GM12891 (cell line): ENCODE data around the gene ZNF24.

Experiments
- DNase-seq: peaks from one replicate; pipeline ENCODE4 v3.0.0; 2011; ENCODE audit warnings: low spot score; ENCODE audit not compliant: insufficient read length
- FAIRE-seq: peaks from 2 replicates; lab custom pipeline; 2011; peaks lifted over from hg19 to GRCh38; lab: Jason Lieb, UNC
- PAX5 ChIP-seq: IDR thresholded peaks from 2 replicates; pipeline ENCODE4 v1.6.1; 2011; ENCODE audit warnings: low read length, moderate library complexity, mild to moderate bottlenecking; ENCODE audit not compliant: insufficient read depth, severe bottlenecking
- POLR2A ChIP-seq: IDR thresholded peaks from 2 replicates; pipeline ENCODE4 v1.6.1; 2011; ENCODE audit warnings: low read depth, low read length, control low read depth
- POLR2AphosphoS5 ChIP-seq: IDR thresholded peaks from 2 replicates; pipeline ENCODE4 v1.6.1; 2011; ENCODE audit warnings: low read depth, low read length, control low read depth
- POU2F2 ChIP-seq: IDR thresholded peaks from 2 replicates; pipeline ENCODE4 v1.6.1; 2011; ENCODE audit warnings: low read depth, mild to moderate bottlenecking, control low read depth, low read length, moderate library complexity
- SPI1 ChIP-seq: IDR thresholded peaks from 2 replicates; pipeline ENCODE4 v1.6.1; 2011; ENCODE audit warnings: low read depth, low read length, control low read depth
- TAF1 ChIP-seq: IDR thresholded peaks from 2 replicates; pipeline ENCODE4 v1.6.1; 2011; ENCODE audit warnings: low read depth, low read length, control low read depth

The ZNF24 gene

GRCh38 chr18:35377875-35378573 is 33.8 kb upstream of the ZNF24 start:
- FAIRE-seq = no peak
- DNase-seq = no peak
- TF ChIP-seq POU2F2 = no peak
- no peak for TF ChIP-seq POLR2AphosphoS5
- no peak for TF ChIP-seq POLR2A
- TF ChIP-seq PAX5 = no peak
- no peak for TF ChIP-seq TAF1
- no peak for TF ChIP-seq SPI1

DNA sequence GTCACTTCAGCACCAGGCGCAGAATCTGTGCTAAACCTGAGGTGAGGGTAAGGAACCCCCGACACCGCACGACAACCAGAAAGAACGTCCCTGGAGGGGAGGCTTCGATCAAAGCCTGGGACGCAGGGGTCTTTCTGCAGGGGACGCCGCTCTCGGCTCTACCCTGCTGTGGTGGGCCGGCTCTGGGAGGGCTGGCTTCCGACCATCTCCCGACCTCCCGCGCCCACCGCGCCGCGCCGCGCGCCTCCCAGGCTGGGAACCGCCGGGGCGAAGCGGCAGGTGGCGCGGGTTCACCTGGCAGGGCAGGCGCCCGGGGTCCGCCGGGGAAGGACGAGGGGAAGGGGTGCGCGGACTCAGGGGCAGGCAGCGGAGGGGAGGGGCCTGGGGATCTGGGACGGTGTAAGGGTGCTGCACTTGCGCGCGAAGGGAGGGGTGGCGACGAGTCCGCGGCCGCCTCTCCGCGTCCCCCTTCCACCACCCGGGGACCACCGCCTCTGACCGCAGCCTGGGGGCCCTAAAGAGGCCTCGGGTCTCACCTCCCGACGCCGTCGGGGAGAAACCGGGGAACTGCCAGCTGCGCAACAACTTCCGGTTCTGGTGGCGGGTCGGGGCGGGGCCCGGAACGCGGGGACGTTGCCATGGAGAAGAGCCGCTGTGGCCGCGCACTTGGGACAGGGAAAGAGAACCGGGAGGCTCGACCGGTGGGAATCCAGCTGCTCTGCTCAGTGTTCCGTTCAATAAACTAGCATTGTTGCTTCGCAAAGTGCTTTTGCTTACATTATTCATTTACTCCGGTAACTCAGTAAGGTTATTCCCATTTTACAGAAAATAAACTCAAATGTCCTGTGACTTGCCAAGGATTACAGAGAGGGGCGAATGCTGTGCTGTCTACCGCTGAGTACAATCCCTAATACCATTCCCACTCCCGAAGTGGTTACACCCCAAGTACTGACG is 32.8 kb upstream of the ZNF24 start, which contains the start of gene ZNF396:
Gene ZNF396, minus strand, starts transcription at position 596 of the 954 bp plus-strand sequence. CDS start 3,045 bp downstream, outside the sequence.
- peak; percentile 80 for FAIRE-seq
- DNase-seq = peak; percentile 73
- no peak for TF ChIP-seq SPI1
- TF ChIP-seq POLR2A = no peak
- no peak for TF ChIP-seq TAF1
- TF ChIP-seq POU2F2 = no peak
- TF ChIP-seq POLR2AphosphoS5 = no peak
- no peak for TF ChIP-seq PAX5

GRCh38 chr18:35376393-35376741 is 32.1 kb upstream of the ZNF24 start:
- DNase-seq (peak; percentile 22), FAIRE-seq (peak; percentile 45)
- TF ChIP-seq TAF1 (no peak), SPI1 (peak; percentile 67)

DNA sequence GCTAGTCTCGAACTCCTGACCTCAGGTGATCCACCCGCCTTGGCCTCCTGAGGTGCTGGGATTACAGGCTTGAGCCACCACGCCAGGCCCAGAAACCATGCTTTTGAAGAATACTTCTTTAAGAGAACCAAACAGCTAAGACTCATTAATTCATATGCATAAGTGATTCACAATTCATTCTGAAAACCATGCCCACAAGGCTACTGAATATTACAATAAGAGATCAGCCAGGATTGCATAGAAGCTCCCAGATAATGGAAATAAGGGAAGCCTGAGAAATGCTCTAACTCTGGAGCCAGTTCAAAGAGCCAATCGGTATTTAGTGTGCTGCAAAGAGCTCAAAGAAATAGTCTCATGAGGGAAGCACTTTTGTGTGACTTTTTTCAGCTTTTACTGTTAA is 30.5 kb upstream of the ZNF24 start:
- FAIRE-seq (no peak), DNase-seq (no peak)
- no peak for TF ChIP-seq PAX5
- TF ChIP-seq POLR2A = no peak
- no peak for TF ChIP-seq POU2F2
- TF ChIP-seq TAF1 = no peak
- TF ChIP-seq POLR2AphosphoS5 = no peak
- no peak for TF ChIP-seq SPI1

GRCh38 chr18:35371412-35372195 is 27.4 kb upstream of the ZNF24 start:
- DNase-seq = no peak
- TF ChIP-seq POLR2AphosphoS5 = no peak
- TF ChIP-seq POU2F2 = no peak
- no peak for TF ChIP-seq POLR2A
- no peak for TF ChIP-seq PAX5
- TF ChIP-seq TAF1 = no peak
- no peak for FAIRE-seq

GRCh38 chr18:35369126-35369525 is 24.9 kb upstream of the ZNF24 start:
- no peak for TF ChIP-seq POLR2AphosphoS5
- TF ChIP-seq POLR2A = no peak
- no peak for TF ChIP-seq SPI1
- TF ChIP-seq TAF1 = no peak
- no peak for TF ChIP-seq POU2F2
- TF ChIP-seq PAX5 = no peak
- no peak for DNase-seq
- FAIRE-seq = no peak

GRCh38 chr18:35368595-35368994 is 24.4 kb upstream of the ZNF24 start:
- FAIRE-seq = no peak
- no peak for TF ChIP-seq SPI1
- no peak for TF ChIP-seq POU2F2
- DNase-seq = no peak

DNA sequence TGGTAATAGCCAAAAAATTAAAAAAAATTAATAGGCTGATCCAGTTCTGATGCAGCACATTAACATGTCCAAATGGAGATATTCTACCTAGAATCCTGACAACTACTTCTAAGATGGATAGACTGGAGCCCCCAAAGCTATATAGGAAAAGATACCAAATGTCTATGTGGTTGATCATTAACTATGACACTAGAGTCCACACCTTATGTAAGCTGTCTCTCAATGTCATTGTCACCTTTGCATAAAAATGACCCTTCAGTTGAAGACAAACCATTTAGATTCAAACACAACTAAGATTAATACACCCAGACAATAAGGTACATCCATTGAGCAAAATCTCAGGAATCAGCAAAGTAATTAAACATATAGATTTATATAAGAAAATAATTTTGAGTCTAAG is 18.3 kb upstream of the ZNF24 start:
- TF ChIP-seq SPI1 = no peak
- TF ChIP-seq POLR2A = no peak
- DNase-seq (no peak), FAIRE-seq (no peak)

DNA sequence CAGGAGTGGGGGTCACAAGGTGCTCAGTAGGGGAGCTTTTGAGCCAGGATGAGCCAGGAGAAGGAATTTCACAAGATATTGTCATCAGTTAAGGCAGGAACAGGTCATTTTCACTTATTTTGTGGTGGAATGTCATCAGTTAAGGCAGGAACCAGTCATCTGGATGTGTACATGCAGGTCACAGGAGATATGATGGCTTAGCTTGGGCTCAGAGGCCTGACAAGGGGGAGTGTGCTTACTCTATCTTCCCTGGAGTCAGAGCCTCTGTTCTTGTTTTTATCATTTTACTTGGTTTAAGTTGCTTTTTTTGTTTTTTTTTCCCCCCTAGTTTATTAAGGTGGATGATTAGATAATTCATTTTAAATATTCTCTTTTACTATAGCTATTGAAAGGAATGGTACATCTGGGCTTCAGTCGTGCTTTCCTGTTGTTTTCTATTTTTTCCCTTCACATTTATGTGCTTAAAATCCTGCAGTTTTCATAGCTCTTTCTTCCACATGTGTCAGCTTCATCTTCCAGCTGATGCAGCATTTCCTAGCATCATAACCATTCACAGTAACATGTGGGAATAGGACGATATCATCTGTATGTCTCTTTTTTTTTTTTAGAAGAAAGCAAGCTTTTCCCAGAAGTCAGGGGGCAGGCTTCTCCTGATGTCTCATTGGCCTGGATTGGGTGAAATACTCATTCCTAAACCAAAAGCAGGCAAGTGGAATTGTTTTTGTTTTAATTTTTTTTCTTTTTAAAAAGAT is 17.5 kb upstream of the ZNF24 start:
- DNase-seq = no peak
- FAIRE-seq = no peak
- TF ChIP-seq POLR2AphosphoS5 = no peak
- TF ChIP-seq POU2F2 = no peak
- no peak for TF ChIP-seq SPI1
- TF ChIP-seq TAF1 = no peak
- TF ChIP-seq POLR2A = no peak
- no peak for TF ChIP-seq PAX5
